HCT116 (cell line): ENCODE results near the gene NEUROG3. TPM values are rescaled to one million over a fixed set of nuclear protein-coding genes. Genes with fewer than 3 reads are reported as not detected.

ENCODE experiments used
- ATAC-seq: fragments of 200-7000 bp; cut with Tn5 transposase; 2 replicates; pipeline ENCODE4 v1.9.1; 2020; ENCODE audit warnings: mild to moderate bottlenecking, moderate library complexity
- BruUV-seq: library from RNA; stranded (reverse); fragments of 400-500 nt; replicated peaks from 2 replicates; lab custom pipeline; 2021; lab: Mats Ljungman, UMichigan
- CTCF ChIA-PET: fragments of 300-600 bp; sonication (Branson Sonifier 250); formaldehyde crosslinking; loops from one replicate; lab custom pipeline; 2021; ENCODE audit warnings: antibody characterized with exemption; lab: Charles Lee
- POLR2A ChIA-PET: fragments of 300-600, 350-600 bp; sonication (Branson Sonifier 250); formaldehyde crosslinking; loops from one replicate; lab custom pipeline; 2021; ENCODE audit warnings: antibody characterized with exemption; lab: Charles Lee
- RAD21 ChIA-PET, 2 experiments: fragments of 300-600 bp; sonication (Branson Sonifier 250); formaldehyde crosslinking; loops; one replicate each; lab custom pipeline; 2023; ENCODE audit warnings: low total read pairs in 2 of 2; ENCODE audit not compliant: uncharacterized antibody in 2 of 2, unreplicated experiment in 2 of 2, low non-redundant PET in 1 of 2; lab: Charles Lee
- DNase-seq: peaks from one replicate; pipeline ENCODE4 v3.0.0-alpha.2; 2010; ENCODE audit warnings: low read depth, low spot score
- H2AFZ ChIP-seq: fragments of 200-600 bp; shearing (Covaris generic), sonication (generic); 2 replicates; pipeline ENCODE4 v1.6.1; 2017; ENCODE audit warnings: low read depth, mixed run types, mixed read lengths, antibody characterized with exemption, low read length; ENCODE audit not compliant: poor library complexity, severe bottlenecking
- H3K27ac ChIP-seq: 2 replicates; pipeline ENCODE4 v1.5.1; 2012; ENCODE audit warnings: low read depth, low read length
- H3K27me3 ChIP-seq: fragments of 200-600 bp; sonication (generic); 2 replicates; pipeline ENCODE4 v1.6.1; 2016; ENCODE audit warnings: mixed run types, low read length, mixed read lengths; ENCODE audit not compliant: insufficient read depth
- H3K36me3 ChIP-seq, 2 experiments: fragments of 200-500 bp in 1 of 2; fragments of 200-600 bp in 1 of 2; sonication (Bioruptor generic) in 1 of 2; sonication (generic) in 1 of 2; 2 replicates each; pipeline versions ENCODE4 v1.5.1 to v1.6.1; 2014 to 2016; ENCODE audit warnings: low read length in 2 of 2, inconsistent platforms in 1 of 2, mixed read lengths in 1 of 2, mixed run types in 1 of 2; ENCODE audit not compliant: insufficient read depth in 2 of 2, control insufficient read depth in 1 of 2
- H3K4me1 ChIP-seq, 2 experiments: fragments of 200-600 bp in 1 of 2; sonication (generic) in 1 of 2; 2 replicates each; pipeline versions ENCODE4 v1.5.1 to v1.6.1; 2012 to 2017; ENCODE audit warnings: low read length in 2 of 2, inconsistent platforms in 1 of 2, mild to moderate bottlenecking in 1 of 2, mixed read lengths in 1 of 2, mixed run types in 1 of 2, moderate library complexity in 1 of 2; ENCODE audit not compliant: insufficient read depth in 2 of 2, control insufficient read depth in 1 of 2
- H3K4me2 ChIP-seq: fragments of 200-600 bp; sonication (generic); 2 replicates; pipeline ENCODE4 v1.6.1; 2017; ENCODE audit warnings: mixed run types, low read length, mixed read lengths
- H3K4me3 ChIP-seq, 2 experiments: fragments of 200-600 bp in 1 of 2; sonication (generic) in 1 of 2; replicated peaks in 1 of 2; 2 replicates each; pipeline ENCODE4 v1.5.1; 2011 to 2016; ENCODE audit warnings: low read length in 2 of 2, control low read depth in 1 of 2, low read depth in 1 of 2, mild to moderate bottlenecking in 1 of 2, mixed read lengths in 1 of 2, mixed run types in 1 of 2
- H3K79me2 ChIP-seq: fragments of 200-600 bp; sonication (generic); 2 replicates; pipeline ENCODE4 v1.6.1; 2017; ENCODE audit warnings: mild to moderate bottlenecking, mixed run types, low read length, moderate library complexity, mixed read lengths; ENCODE audit not compliant: insufficient read depth
- H3K9ac ChIP-seq: fragments of 200-600 bp; sonication (generic); 2 replicates; pipeline ENCODE4 v1.6.1; 2016; ENCODE audit warnings: low read length, mixed read lengths
- H3K9me2 ChIP-seq: fragments of 200-600 bp; sonication (generic), shearing (Covaris generic); 2 replicates; pipeline ENCODE4 v1.6.1; 2017; ENCODE audit warnings: mixed run types, mild to moderate bottlenecking, moderate library complexity; ENCODE audit not compliant: insufficient read depth
- H3K9me3 ChIP-seq, 2 experiments: fragments of 200-500 bp in 1 of 2; fragments of 200-600 bp in 1 of 2; sonication (Bioruptor generic) in 1 of 2; sonication (generic) in 1 of 2; 2 replicates each; pipeline ENCODE4 v1.6.1; 2014 to 2017; ENCODE audit warnings: low read length in 2 of 2, mixed read lengths in 2 of 2, inconsistent platforms in 1 of 2, low read depth in 1 of 2, mild to moderate bottlenecking in 1 of 2, mixed run types in 1 of 2, moderate library complexity in 1 of 2; ENCODE audit not compliant: control insufficient read depth in 1 of 2, insufficient read depth in 1 of 2
- H4K20me1 ChIP-seq: fragments of 200-600 bp; sonication (generic), shearing (Covaris generic); 2 replicates; pipeline ENCODE4 v1.6.1; 2017; ENCODE audit warnings: mixed run types, mild to moderate bottlenecking, moderate library complexity; ENCODE audit not compliant: insufficient read depth
- CEBPB ChIP-seq: IDR thresholded peaks from 2 replicates; pipeline ENCODE4 v1.6.1; 2012; ENCODE audit warnings: low read depth
- ELF1 ChIP-seq: IDR thresholded peaks from 2 replicates; pipeline ENCODE4 v1.6.1; 2012; ENCODE audit warnings: low read depth, borderline replicate concordance
- JUND ChIP-seq: IDR thresholded peaks from 2 replicates; pipeline ENCODE4 v1.6.1; 2012
- REST ChIP-seq: IDR thresholded peaks from 2 replicates; pipeline ENCODE4 v1.6.1; 2012; ENCODE audit warnings: low read depth
- SIN3A ChIP-seq: IDR thresholded peaks from 2 replicates; pipeline ENCODE4 v1.6.1; 2012; ENCODE audit warnings: low read depth
- TCF7L2 ChIP-seq: IDR thresholded peaks from 2 replicates; pipeline ENCODE4 v1.7.0; 2011; ENCODE audit warnings: borderline replicate concordance, inconsistent platforms; ENCODE audit not compliant: insufficient read depth, insufficient read length; ENCODE audit errors: extremely low read depth
- ZNF274 ChIP-seq: fragments of 200-500 bp; sonication (Bioruptor generic); IDR thresholded peaks from 2 replicates; pipeline ENCODE4 v1.6.1; 2014; ENCODE audit warnings: mild to moderate bottlenecking, low read depth, low read length, inconsistent platforms
- intact Hi-C: fragments of 100-400 bp; cut with micrococcal nuclease; formaldehyde crosslinking; loops from 2 replicates; pipeline ENCODE4 v1.10.0; 2022
- total RNA-seq: library from RNA; stranded (reverse); gene quantifications from one replicate; pipeline ENCODE4 v1.2.1, GENCODE V29; 2021; ENCODE audit not compliant: unreplicated experiment
- TF ChIP-seq, protein P1 (sequence below): IDR thresholded peaks from 2 replicates; pipeline ENCODE4 v1.6.1; 2012

The NEUROG3 gene
- total RNA-seq, 1 experiment from 2014 or later = not detected

GRCh38 chr10:69558559-69558958, 14.7 kb downstream of the NEUROG3 start:
- TF ChIP-seq JUND = no peak
- no peak for TF ChIP-seq CEBPB
- TF ChIP-seq ELF1 = no peak
- TF ChIP-seq SIN3A = no peak
- TF ChIP-seq, protein P1, sequence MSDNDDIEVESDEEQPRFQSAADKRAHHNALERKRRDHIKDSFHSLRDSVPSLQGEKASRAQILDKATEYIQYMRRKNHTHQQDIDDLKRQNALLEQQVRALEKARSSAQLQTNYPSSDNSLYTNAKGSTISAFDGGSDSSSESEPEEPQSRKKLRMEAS = no peak
- TF ChIP-seq ZNF274 = no peak
- TF ChIP-seq TCF7L2 = no peak
- TF ChIP-seq REST = no peak
- ATAC-seq (no peak), DNase-seq (no peak)
- ChIA-PET CTCF (interaction anchor here (1.1 kb wide), 1 partner anchor 79 kb away, joined by 3 read pairs; no protein-coding TSS in a partner anchor), RAD21 (no interaction called here), POLR2A (no interaction called here)
- H3K4me2 ChIP-seq = no peak overlapping the region
- H3K9me2 ChIP-seq = no peaks in the 10 kb centered on the region
- no peaks in the 10 kb centered on the region for H3K4me1 ChIP-seq
- no peak overlapping the region for H3K9ac ChIP-seq
- no TSS peak for BruUV-seq
- intact Hi-C loops = no loop called here
- H3K79me2 ChIP-seq = no peaks in the 10 kb centered on the region
- no peaks in the 10 kb centered on the region for H4K20me1 ChIP-seq
- H2AFZ ChIP-seq = no peak overlapping the region
- H3K27me3 ChIP-seq = 0 out of 2 replicates have a peak, but pooled peaks cover 5% of the 10 kb centered on the region
- no peaks in the 10 kb centered on the region for H3K9me3 ChIP-seq
- H3K36me3 ChIP-seq = no peaks in the 10 kb centered on the region
- no peak overlapping the region for H3K4me3 ChIP-seq
- no peak overlapping the region for H3K27ac ChIP-seq
